ENCODE measurements around the gene ANKRD33B.

ANKRD33B gene

GRCh38 chr5:10595672-10596309 is 31.9 kb downstream of the ANKRD33B start:
- Histone ChIP-seq H3K27me3 (ENCODE audit: insufficient read depth, low read length, poor library complexity) (no peaks in the 10 kb centered on the region), H4K20me1 (ENCODE audit: insufficient read depth, low read length) (no peaks in the 10 kb centered on the region), H3K4me2 (ENCODE audit: insufficient read depth, low read length) (peak overlapping the region; percentile 64), H3K4me1 (ENCODE audit: insufficient read depth, low read length) (peaks cover 81% of the 10 kb centered on the region), H3K9me3 (ENCODE audit: insufficient read depth, low read length, severe bottlenecking) (no peaks in the 10 kb centered on the region), H2AFZ (ENCODE audit: low read depth, low read length) (peak overlapping the region; percentile 56), H3K9ac (ENCODE audit: low read depth, low read length) (peak overlapping the region; percentile 55), H3K27ac (ENCODE audit: low read length) (peak overlapping the region; percentile 85), H3K36me3 (ENCODE audit: insufficient read depth, low read length) (no peaks in the 10 kb centered on the region), H3K4me3 (ENCODE audit: low read depth in 1 of 2, low read length in 2 of 2) (peak overlapping the region in 1 of 2 experiments; percentile 49; a peak in 3 of 4 replicates), H3K79me2 (ENCODE audit: insufficient read depth, low read length) (peaks cover 90% of the 10 kb centered on the region)
- no peak for TF ChIP-seq EZH2 (IDR thresholded peaks at IDR 0.05; ENCODE audit: borderline replicate concordance, low read depth, low read length, severe bottlenecking)
- TF ChIP-seq, protein P1, sequence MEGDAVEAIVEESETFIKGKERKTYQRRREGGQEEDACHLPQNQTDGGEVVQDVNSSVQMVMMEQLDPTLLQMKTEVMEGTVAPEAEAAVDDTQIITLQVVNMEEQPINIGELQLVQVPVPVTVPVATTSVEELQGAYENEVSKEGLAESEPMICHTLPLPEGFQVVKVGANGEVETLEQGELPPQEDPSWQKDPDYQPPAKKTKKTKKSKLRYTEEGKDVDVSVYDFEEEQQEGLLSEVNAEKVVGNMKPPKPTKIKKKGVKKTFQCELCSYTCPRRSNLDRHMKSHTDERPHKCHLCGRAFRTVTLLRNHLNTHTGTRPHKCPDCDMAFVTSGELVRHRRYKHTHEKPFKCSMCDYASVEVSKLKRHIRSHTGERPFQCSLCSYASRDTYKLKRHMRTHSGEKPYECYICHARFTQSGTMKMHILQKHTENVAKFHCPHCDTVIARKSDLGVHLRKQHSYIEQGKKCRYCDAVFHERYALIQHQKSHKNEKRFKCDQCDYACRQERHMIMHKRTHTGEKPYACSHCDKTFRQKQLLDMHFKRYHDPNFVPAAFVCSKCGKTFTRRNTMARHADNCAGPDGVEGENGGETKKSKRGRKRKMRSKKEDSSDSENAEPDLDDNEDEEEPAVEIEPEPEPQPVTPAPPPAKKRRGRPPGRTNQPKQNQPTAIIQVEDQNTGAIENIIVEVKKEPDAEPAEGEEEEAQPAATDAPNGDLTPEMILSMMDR (IDR thresholded peaks at IDR 0.05; ENCODE audit: borderline replicate concordance, extremely low read depth, low read length, poor library complexity, severe bottlenecking): no peak
- DNase-seq (peak; percentile 73), ATAC-seq (ENCODE audit: insufficient read depth, low read depth) (peak; percentile 80)

DNA sequence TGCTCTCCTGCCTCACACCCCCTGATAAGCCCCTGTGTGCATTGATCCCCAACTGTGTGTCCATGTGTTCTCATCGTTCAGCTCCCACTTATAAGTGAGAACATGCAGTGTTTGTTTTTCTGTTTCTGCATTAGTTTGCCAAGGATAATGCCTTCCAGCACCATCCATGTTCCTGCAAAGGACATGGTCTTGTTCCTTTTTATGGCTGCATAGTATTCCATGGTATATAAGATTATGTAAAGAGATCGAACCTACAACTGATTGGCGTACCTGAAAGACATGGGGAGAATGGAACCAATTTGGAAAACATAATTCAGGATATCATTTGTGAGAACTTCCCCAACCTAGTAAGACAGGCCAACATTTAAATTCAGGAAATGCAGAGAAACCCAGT is 32.4 kb downstream of the ANKRD33B start:
- peak overlapping the region in 1 of 2 experiments; percentile 49; a peak in 2 of 4 replicates for H3K4me3 ChIP-seq (ENCODE audit: low read depth in 1 of 2, low read length in 2 of 2)

DNA sequence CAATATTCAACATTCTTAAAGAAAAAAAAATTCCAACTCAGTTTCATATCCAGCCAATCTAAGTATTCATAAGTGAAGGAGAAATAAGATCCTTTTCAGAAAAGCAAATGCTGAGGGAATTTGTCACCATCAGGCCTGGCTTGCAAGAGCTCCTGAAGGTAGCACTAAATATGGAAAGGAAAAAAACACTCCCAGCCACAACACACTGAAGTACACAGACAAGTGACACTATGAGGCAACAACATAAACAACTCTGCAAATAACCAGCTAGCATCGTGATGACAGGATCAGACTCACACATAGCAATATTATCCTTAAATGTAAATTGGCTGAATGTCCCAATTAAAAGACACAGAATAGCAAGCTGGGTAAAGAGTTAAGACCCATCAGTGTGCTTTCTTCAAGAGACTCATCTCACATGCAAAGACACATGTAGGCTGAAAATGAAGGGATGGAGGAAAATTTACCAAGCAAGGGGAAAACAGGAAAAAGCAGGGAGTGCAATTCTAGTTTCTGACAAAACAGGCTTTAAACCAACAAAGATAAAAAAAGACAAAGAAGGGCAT is 33.1 kb downstream of the ANKRD33B start:
- Histone ChIP-seq H3K27ac (ENCODE audit: low read length) (peak overlapping the region; percentile 85; the same call in 1 of the 2 replicates), H3K79me2 (ENCODE audit: insufficient read depth, low read length) (peaks cover 90% of the 10 kb centered on the region), H3K9me3 (ENCODE audit: insufficient read depth, low read length, severe bottlenecking) (no peaks in the 10 kb centered on the region), H3K4me2 (ENCODE audit: insufficient read depth, low read length) (peak overlapping the region; percentile 64), H3K4me1 (ENCODE audit: insufficient read depth, low read length) (peaks cover 81% of the 10 kb centered on the region), H4K20me1 (ENCODE audit: insufficient read depth, low read length) (peaks cover 8% of the 10 kb centered on the region; the same call in 1 of the 2 replicates), H3K4me3 (ENCODE audit: low read depth in 1 of 2, low read length in 2 of 2) (no peak overlapping the region), H3K27me3 (ENCODE audit: insufficient read depth, low read length, poor library complexity) (no peaks in the 10 kb centered on the region), H2AFZ (ENCODE audit: low read depth, low read length) (no peak overlapping the region), H3K9ac (ENCODE audit: low read depth, low read length) (no peak overlapping the region), H3K36me3 (ENCODE audit: insufficient read depth, low read length) (peaks cover 4% of the 10 kb centered on the region; the same call in 1 of the 2 replicates)
- DNase-seq (no peak), ATAC-seq (ENCODE audit: insufficient read depth, low read depth) (no peak)
- no peak for TF ChIP-seq EZH2 (IDR thresholded peaks at IDR 0.05; ENCODE audit: borderline replicate concordance, low read depth, low read length, severe bottlenecking)
- TF ChIP-seq, protein P1 (IDR thresholded peaks at IDR 0.05; ENCODE audit: borderline replicate concordance, extremely low read depth, low read length, poor library complexity, severe bottlenecking): no peak

More for the DNA sequence above, 32.4 kb downstream of the ANKRD33B start:
- H3K9me3 ChIP-seq (ENCODE audit: insufficient read depth, low read length, severe bottlenecking): no peaks in the 10 kb centered on the region
- ATAC-seq (ENCODE audit: insufficient read depth, low read depth) (no peak), DNase-seq (no peak)
- H3K4me1 ChIP-seq (ENCODE audit: insufficient read depth, low read length): peaks cover 81% of the 10 kb centered on the region
- H3K36me3 ChIP-seq (ENCODE audit: insufficient read depth, low read length): peaks cover 2% of the 10 kb centered on the region; the same call in 1 of the 2 replicates
- peak overlapping the region; percentile 55 for H3K9ac ChIP-seq (ENCODE audit: low read depth, low read length)
- TF ChIP-seq, protein P1 (IDR thresholded peaks at IDR 0.05; ENCODE audit: borderline replicate concordance, extremely low read depth, low read length, poor library complexity, severe bottlenecking): no peak
- no peak for TF ChIP-seq EZH2 (IDR thresholded peaks at IDR 0.05; ENCODE audit: borderline replicate concordance, low read depth, low read length, severe bottlenecking)
- no peaks in the 10 kb centered on the region for H3K27me3 ChIP-seq (ENCODE audit: insufficient read depth, low read length, poor library complexity)
- H3K79me2 ChIP-seq (ENCODE audit: insufficient read depth, low read length): peaks cover 90% of the 10 kb centered on the region
- H4K20me1 ChIP-seq (ENCODE audit: insufficient read depth, low read length): peaks cover 3% of the 10 kb centered on the region; the same call in 1 of the 2 replicates
- peak overlapping the region; percentile 64 for H3K4me2 ChIP-seq (ENCODE audit: insufficient read depth, low read length)
- H3K27ac ChIP-seq (ENCODE audit: low read length): peak overlapping the region; percentile 85
- H2AFZ ChIP-seq (ENCODE audit: low read depth, low read length): peak overlapping the region; percentile 56; the same call in 1 of the 2 replicates

Data from DND-41 (cell line).